Measurements from ENCODE around the gene CRMP1. TPM values are rescaled to one million over a fixed set of nuclear protein-coding genes. Genes with fewer than 3 reads are reported as not detected.

Gene CRMP1
- total and polyA plus RNA-seq, 8 donors, result 5.2 to 76.2 (median 64.0) TPM

- no peak for TF ChIP-seq CTCF (IDR thresholded peaks at IDR 0.05)
- Histone ChIP-seq H3K27ac (no peak overlapping the region), H3K4me3 (no peak overlapping the region), H3K27me3 (peaks cover 0 to 48% of the 10 kb centered on the region in 2 donors), H3K9me3 (peaks cover 0 to 4% of the 10 kb centered on the region in 2 donors), H3K4me1 (no peaks in the 10 kb centered on the region), H3K36me3 (no peaks in the 10 kb centered on the region)
- ATAC-seq (no peak), DNase-seq (no peak)
- intact Hi-C loops (cut with DNase I), result no loop called here
Observed at GRCh38 chr4:5906191-5906590, 13.3 kb upstream of the CRMP1 start.

GRCh38 chr4:5905714-5906113 is 12.8 kb upstream of the CRMP1 start:
- Histone ChIP-seq H3K4me3 (no peak overlapping the region), H3K9me3 (peaks cover 0 to 4% of the 10 kb centered on the region in 2 donors)
- intact Hi-C loops (cut with DNase I), result no loop called here

GRCh38 chr4:5900844-5901243 is 8.0 kb upstream of the CRMP1 start:
- DNase-seq (no peak), ATAC-seq (no peak)
- H3K27me3 ChIP-seq, result peaks cover 0 to 73% of the 10 kb centered on the region in 2 donors
- H3K4me1 ChIP-seq, result no peaks in the 10 kb centered on the region
- no peak overlapping the region for H3K27ac ChIP-seq
- H3K4me3 ChIP-seq, result no peak overlapping the region
- no peaks in the 10 kb centered on the region for H3K36me3 ChIP-seq
- no peak for TF ChIP-seq CTCF (IDR thresholded peaks at IDR 0.05)
- H3K9me3 ChIP-seq, result no peaks in the 10 kb centered on the region
- intact Hi-C loops (cut with DNase I), result no loop called here

More at GRCh38 chr4:5905714-5906113, 12.8 kb upstream of the CRMP1 start:
- no peak overlapping the region for H3K27ac ChIP-seq
- H3K27me3 ChIP-seq, result peaks cover 0 to 49% of the 10 kb centered on the region in 2 donors
- H3K4me1 ChIP-seq, result no peaks in the 10 kb centered on the region
- no peak for ATAC-seq
- DNase-seq, result no peak
- no peaks in the 10 kb centered on the region for H3K36me3 ChIP-seq
- no peak for TF ChIP-seq CTCF (IDR thresholded peaks at IDR 0.05)

GRCh38 chr4:5899881-5900280 is 7.0 kb upstream of the CRMP1 start:
- Histone ChIP-seq H3K27me3 (peaks cover 0 to 70% of the 10 kb centered on the region in 2 donors), H3K4me1 (no peaks in the 10 kb centered on the region), H3K9me3 (no peaks in the 10 kb centered on the region), H3K27ac (no peak overlapping the region), H3K36me3 (no peaks in the 10 kb centered on the region), H3K4me3 (no peak overlapping the region)
- TF ChIP-seq CTCF (IDR thresholded peaks at IDR 0.05), result no peak
- intact Hi-C loops (cut with DNase I), result no loop called here
- ATAC-seq (no peak), DNase-seq (no peak)

- intact Hi-C loops (cut with DNase I), result no loop called here
- no peak for ATAC-seq
Observed at GRCh38 chr4:5899396-5899795, 6.5 kb upstream of the CRMP1 start.

More at GRCh38 chr4:5899396-5899795, 6.5 kb upstream of the CRMP1 start:
- Histone ChIP-seq H3K4me3 (no peak overlapping the region), H3K27ac (no peak overlapping the region), H3K9me3 (no peaks in the 10 kb centered on the region), H3K4me1 (no peaks in the 10 kb centered on the region), H3K36me3 (no peaks in the 10 kb centered on the region), H3K27me3 (peaks cover 0 to 70% of the 10 kb centered on the region in 2 donors)
- TF ChIP-seq CTCF (IDR thresholded peaks at IDR 0.05), result no peak
- no peak for DNase-seq

All from left lung (tissue), 10 donors.